ENCODE data around the gene HSPB1.

HSPB1 gene

GRCh38 chr7:76302347-76303201 is at the start of gene HSPB1:
HSPB1 (plus strand) TSS chr7:76302673; CDS start chr7:76302713, 40 bp downstream.
- H3K36me3 ChIP-seq (ENCODE audit: insufficient read depth, low read length) = no peaks in the 10 kb centered on the region
- H3F3A ChIP-seq (ENCODE audit: insufficient read depth, low read length) = no peaks in the 10 kb centered on the region
- H4K20me1 ChIP-seq (ENCODE audit: insufficient read depth, low read length) = no peaks in the 10 kb centered on the region
- peaks cover 7% of the 10 kb centered on the region; the same call in 1 of the 2 replicates for H3K27me3 ChIP-seq (ENCODE audit: insufficient read depth, low read length)
- no peaks in the 10 kb centered on the region for H3K79me2 ChIP-seq (ENCODE audit: insufficient read depth, low read length)
- H3K27ac ChIP-seq (ENCODE audit: low read depth, low read length, poor library complexity, severe bottlenecking) = peak within 1 kb of the TSS; percentile 67
- peak within 1 kb of the TSS; percentile 74 for H3K4me2 ChIP-seq (ENCODE audit: low read length)
- no peaks in the 10 kb centered on the region for H3K9me3 ChIP-seq (ENCODE audit: low read length)
- no peak within 1 kb of the TSS for H2AFZ ChIP-seq (ENCODE audit: low read length)
- H3K9ac ChIP-seq (ENCODE audit: low read length) = peak within 1 kb of the TSS; percentile 60
- H3K4me3 ChIP-seq (ENCODE audit: low read depth, low read length, poor library complexity, severe bottlenecking) = peak within 1 kb of the TSS; percentile 63
- H3K4me1 ChIP-seq (ENCODE audit: insufficient read depth, low read length, severe bottlenecking) = peaks cover 46% of the 10 kb centered on the region
- H3K9me2 ChIP-seq (ENCODE audit: low read depth, low read length) = no peaks in the 10 kb centered on the region
- TF ChIP-seq CTCF (IDR thresholded peaks at IDR 0.05; ENCODE audit: low read length) (peak; percentile 19; the same call in 1 of the 2 replicates), EZH2 (IDR thresholded peaks at IDR 0.05; ENCODE audit: borderline replicate concordance, low read length) (no peak)

GRCh38 chr7:76254781-76255180 is 47.7 kb upstream of the HSPB1 start:
- no peaks in the 10 kb centered on the region; the same call in none of the 2 replicates for H3K27me3 ChIP-seq (ENCODE audit: insufficient read depth, low read length)
- no peaks in the 10 kb centered on the region for H3K9me3 ChIP-seq (ENCODE audit: low read length)
- no peak overlapping the region for H2AFZ ChIP-seq (ENCODE audit: low read length)
- H3K36me3 ChIP-seq (ENCODE audit: insufficient read depth, low read length) = no peaks in the 10 kb centered on the region
- no peak overlapping the region for H3K27ac ChIP-seq (ENCODE audit: low read depth, low read length, poor library complexity, severe bottlenecking)
- H3K4me3 ChIP-seq (ENCODE audit: low read depth, low read length, poor library complexity, severe bottlenecking) = no peak overlapping the region
- H3F3A ChIP-seq (ENCODE audit: insufficient read depth, low read length) = no peaks in the 10 kb centered on the region
- H3K9ac ChIP-seq (ENCODE audit: low read length) = no peak overlapping the region
- H3K4me2 ChIP-seq (ENCODE audit: low read length) = no peak overlapping the region
- TF ChIP-seq EZH2 (IDR thresholded peaks at IDR 0.05; ENCODE audit: borderline replicate concordance, low read length) (no peak), CTCF (IDR thresholded peaks at IDR 0.05; ENCODE audit: low read length) (no peak)
- H3K9me2 ChIP-seq (ENCODE audit: low read depth, low read length) = no peaks in the 10 kb centered on the region
- no peaks in the 10 kb centered on the region for H3K79me2 ChIP-seq (ENCODE audit: insufficient read depth, low read length)
- no peaks in the 10 kb centered on the region for H4K20me1 ChIP-seq (ENCODE audit: insufficient read depth, low read length)
- no peaks in the 10 kb centered on the region for H3K4me1 ChIP-seq (ENCODE audit: insufficient read depth, low read length, severe bottlenecking)

- no peak for TF ChIP-seq EZH2 (IDR thresholded peaks at IDR 0.05; ENCODE audit: borderline replicate concordance, low read length)
- TF ChIP-seq CTCF (IDR thresholded peaks at IDR 0.05; ENCODE audit: low read length) = no peak
- Histone ChIP-seq H3K36me3 (ENCODE audit: insufficient read depth, low read length) (no peaks in the 10 kb centered on the region), H4K20me1 (ENCODE audit: insufficient read depth, low read length) (no peaks in the 10 kb centered on the region), H3F3A (ENCODE audit: insufficient read depth, low read length) (no peaks in the 10 kb centered on the region), H3K9me2 (ENCODE audit: low read depth, low read length) (no peaks in the 10 kb centered on the region), H3K79me2 (ENCODE audit: insufficient read depth, low read length) (no peaks in the 10 kb centered on the region), H3K9me3 (ENCODE audit: low read length) (no peaks in the 10 kb centered on the region), H3K4me1 (ENCODE audit: insufficient read depth, low read length, severe bottlenecking) (no peaks in the 10 kb centered on the region), H3K27me3 (ENCODE audit: insufficient read depth, low read length) (no peaks in the 10 kb centered on the region; the same call in none of the 2 replicates), H3K4me2 (ENCODE audit: low read length) (no peak overlapping the region), H3K4me3 (ENCODE audit: low read depth, low read length, poor library complexity, severe bottlenecking) (no peak overlapping the region), H3K9ac (ENCODE audit: low read length) (no peak overlapping the region), H3K27ac (ENCODE audit: low read depth, low read length, poor library complexity, severe bottlenecking) (no peak overlapping the region), H2AFZ (ENCODE audit: low read length) (no peak overlapping the region)
Measured at GRCh38 chr7:76257973-76258372, 44.5 kb upstream of the HSPB1 start.

Data from OCI-LY1 (cell line).